ENCODE results near the gene SLC1A6.
"Not testable (repeated sequence)": the region's sequence is repeated elsewhere in the genome, so short reads cannot be mapped to it uniquely, and the experiment has no call there.

Gene SLC1A6

DNA sequence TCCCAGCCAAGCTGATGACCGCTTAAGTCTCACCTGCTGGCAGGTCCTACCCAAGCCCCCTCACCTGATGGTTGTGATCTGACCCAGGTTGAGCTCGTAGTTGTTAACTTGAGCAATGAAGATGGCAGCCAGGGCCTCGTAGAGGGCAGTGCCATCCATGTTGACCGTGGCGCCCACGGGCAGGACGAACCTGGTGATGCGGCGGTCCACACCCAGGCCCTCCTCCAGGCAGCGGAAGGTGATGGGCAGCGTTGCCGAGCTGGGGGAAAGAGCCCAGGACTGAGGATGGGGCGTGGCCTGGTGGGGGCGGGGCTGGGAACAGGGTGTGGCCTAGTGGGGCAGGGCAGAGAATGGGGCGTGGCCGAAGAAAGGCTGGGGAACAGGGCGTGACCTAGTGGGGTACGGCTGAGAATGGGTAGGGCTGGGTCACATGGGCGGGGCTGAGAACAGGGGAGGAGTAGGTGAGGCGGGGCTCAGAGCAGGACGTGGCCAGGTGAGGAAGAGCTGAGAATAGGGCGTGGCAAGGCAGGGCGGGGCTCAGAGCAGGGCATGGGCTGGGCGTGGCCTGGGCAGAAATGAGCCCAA lies 25.5 kb downstream of the SLC1A6 start:
- DNase-seq, result no peak

GRCh38 chr19:14952767-14953166 lies 26.9 kb downstream of the SLC1A6 start:
- DNase-seq, result no peak

DNA sequence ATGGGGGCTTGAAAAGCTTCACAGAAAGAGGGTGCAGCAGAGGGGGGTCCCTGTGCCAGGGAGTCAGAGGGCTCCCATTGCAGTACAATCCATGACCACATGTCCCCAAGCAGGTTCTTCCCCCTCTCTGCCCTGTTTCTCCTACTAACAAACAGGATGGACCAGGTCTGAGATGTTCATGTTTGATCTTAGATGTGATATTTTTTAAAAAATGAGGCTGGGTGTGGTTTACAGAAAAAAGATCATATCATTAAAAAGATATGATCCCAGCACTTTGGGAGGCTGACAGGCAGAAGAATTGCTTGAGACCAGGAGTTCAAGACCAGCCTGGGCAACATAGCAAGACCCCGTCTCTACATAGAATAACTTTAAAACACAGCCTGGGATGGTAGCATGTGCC lies 29.2 kb downstream of the SLC1A6 start:
- no peak for DNase-seq

- DNase-seq, result no peak
Measured at GRCh38 chr19:14949876-14950275, 29.8 kb downstream of the SLC1A6 start.

DNA sequence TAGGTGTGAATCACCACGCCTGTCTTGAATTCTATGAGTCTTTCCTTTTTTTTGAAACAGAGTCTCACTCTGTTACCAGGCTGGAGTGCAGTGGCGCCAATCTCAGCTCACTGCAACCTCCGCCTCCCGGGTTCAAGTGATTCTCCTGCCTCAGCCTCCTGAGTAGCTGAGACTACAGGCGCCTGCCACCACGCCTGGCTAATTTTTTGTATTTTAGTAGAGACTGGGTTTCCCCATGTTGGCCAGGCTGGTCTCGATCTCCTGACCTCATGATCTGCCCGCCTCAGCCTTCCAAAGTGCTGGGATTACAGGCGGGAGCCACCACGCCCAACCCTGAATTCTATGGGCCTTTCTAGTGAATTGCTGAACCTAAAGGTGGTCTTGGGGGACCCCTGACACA lies 30.3 kb downstream of the SLC1A6 start:
- DNase-seq, result not testable (repeated sequence)

GRCh38 chr19:14944456-14944855 lies 35.2 kb downstream of the SLC1A6 start:
- no peak for DNase-seq

- DNase-seq, result no peak
Measured at GRCh38 chr19:14943601-14944000, 36.1 kb downstream of the SLC1A6 start.

- DNase-seq, result no peak
Measured at GRCh38 chr19:14941189-14941588, 38.5 kb downstream of the SLC1A6 start, which contains the start of gene OR7C2. OR7C2 (plus strand) TSS chr19:14941489; CDS start chr19:14941489, 0 bp downstream.

- DNase-seq, result no peak
Measured at GRCh38 chr19:14940266-14940665, 39.4 kb downstream of the SLC1A6 start.

DNA sequence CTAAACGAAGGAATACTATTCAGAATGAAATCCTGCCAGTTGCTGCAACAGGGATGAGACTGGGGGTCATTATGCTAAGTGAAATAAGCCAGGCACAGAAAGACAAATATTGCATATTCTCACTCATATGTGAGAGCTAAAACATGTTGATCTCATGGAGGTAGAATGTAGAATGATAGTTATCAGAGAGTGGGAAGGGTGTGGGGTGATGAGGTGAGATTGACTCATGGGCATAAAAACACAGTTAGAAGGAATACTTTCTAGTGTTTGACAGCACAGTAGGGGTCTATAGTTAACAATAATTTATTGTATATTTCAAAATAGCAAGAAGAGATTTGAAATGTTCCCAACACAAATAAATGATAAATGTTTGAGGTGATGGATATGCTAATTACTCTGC lies 46.2 kb downstream of the SLC1A6 start:
- no peak for DNase-seq

DNA sequence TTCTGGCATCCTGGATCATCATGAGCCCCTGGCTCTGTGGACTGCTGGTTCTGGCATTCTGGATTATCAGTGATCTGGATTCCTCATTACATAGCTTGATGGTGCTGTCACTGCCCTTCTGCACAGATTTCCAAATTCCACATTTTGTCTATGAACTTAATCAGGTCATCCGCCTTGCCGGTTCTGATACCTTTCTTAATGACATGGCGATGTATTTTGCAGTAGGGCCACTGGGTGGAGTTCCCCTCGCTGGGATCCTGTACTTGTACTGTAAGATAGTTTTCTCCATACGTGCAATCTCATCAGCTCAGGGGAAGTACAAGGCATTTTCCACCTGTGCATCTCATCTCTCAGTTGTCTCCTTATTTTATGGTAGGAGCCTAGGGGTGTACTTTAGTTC lies 62.8 kb downstream of the SLC1A6 start:
- DNase-seq, result no peak

GRCh38 chr19:14915116-14915515 lies 64.5 kb downstream of the SLC1A6 start:
- peak in 1 of 14 donors; percentile 6 for DNase-seq

DNA sequence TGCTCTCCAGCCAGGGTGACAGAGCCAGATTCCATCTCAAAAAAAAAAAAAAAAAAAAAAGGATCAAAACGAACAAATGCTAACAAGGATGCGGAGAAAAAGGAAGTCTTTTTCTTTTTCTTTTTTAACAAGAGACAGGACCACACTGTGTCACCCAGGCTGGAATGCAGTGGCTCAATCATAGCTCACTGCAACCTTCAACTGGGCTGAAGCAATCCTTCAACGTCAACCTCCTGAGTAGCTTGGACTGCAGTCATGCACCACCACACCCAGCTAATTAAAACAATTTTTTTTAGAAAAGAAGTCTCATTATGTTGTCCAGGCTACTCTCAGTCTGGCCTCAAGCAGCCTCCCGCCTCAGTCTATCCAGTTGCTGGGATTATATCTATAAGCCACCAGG lies 73.0 kb downstream of the SLC1A6 start:
- DNase-seq, result no peak

GRCh38 chr19:14901675-14902260 lies 77.9 kb downstream of the SLC1A6 start:
- DNase-seq, result no peak

All from C1 segment of cervical spinal cord (tissue), 14 donors.